RCC 7860 (cell line): ENCODE measurements around the gene PRUNE2.

Source experiments
- DNase-seq: peaks from one replicate; pipeline ENCODE4 v3.0.0-alpha.2; 2015; ENCODE audit warnings: low spot score
- FAIRE-seq: peaks from 2 replicates; lab custom pipeline; 2012; peaks lifted over from hg19 to GRCh38; lab: Jason Lieb, UNC

The PRUNE2 gene

GRCh38 chr9:76699971-76700370, 205.9 kb downstream of the PRUNE2 start:
- peak; percentile 58 for FAIRE-seq

GRCh38 chr9:76697554-76697953, 208.4 kb downstream of the PRUNE2 start:
- no peak for FAIRE-seq
- no peak for DNase-seq

More at GRCh38 chr9:76699971-76700370, 205.9 kb downstream of the PRUNE2 start:
- peak; percentile 16 for DNase-seq

- DNase-seq: no peak
Observed at GRCh38 chr9:76697081-76697480, 208.8 kb downstream of the PRUNE2 start.

GRCh38 chr9:76693912-76694311, 212.0 kb downstream of the PRUNE2 start:
- no peak for FAIRE-seq

More at GRCh38 chr9:76697081-76697480, 208.8 kb downstream of the PRUNE2 start:
- no peak for FAIRE-seq

GRCh38 chr9:76692458-76693129, 213.3 kb downstream of the PRUNE2 start:
- FAIRE-seq: no peak
- DNase-seq: no peak

More at GRCh38 chr9:76693912-76694311, 212.0 kb downstream of the PRUNE2 start:
- no peak for DNase-seq

GRCh38 chr9:76691517-76692313, 214.2 kb downstream of the PRUNE2 start:
- DNase-seq (no peak), FAIRE-seq (no peak)

GRCh38 chr9:76690973-76691370, 214.9 kb downstream of the PRUNE2 start:
- no peak for DNase-seq
- FAIRE-seq: no peak

- DNase-seq (no peak), FAIRE-seq (no peak)
Observed at GRCh38 chr9:76690246-76690972, 215.5 kb downstream of the PRUNE2 start.

- DNase-seq (peak; percentile 45), FAIRE-seq (peak; percentile 18)
Observed at GRCh38 chr9:76688471-76689238, 217.3 kb downstream of the PRUNE2 start.

GRCh38 chr9:76687861-76688391, 218.0 kb downstream of the PRUNE2 start:
- peak; percentile 94 for FAIRE-seq
- DNase-seq: peak; percentile 99

GRCh38 chr9:76686756-76687155, 219.2 kb downstream of the PRUNE2 start:
- FAIRE-seq (no peak), DNase-seq (no peak)

- no peak for DNase-seq
Observed at GRCh38 chr9:76684213-76684612, 221.7 kb downstream of the PRUNE2 start.

GRCh38 chr9:76681556-76681955, 224.4 kb downstream of the PRUNE2 start:
- FAIRE-seq: peak; percentile 20
- no peak for DNase-seq

More at GRCh38 chr9:76684213-76684612, 221.7 kb downstream of the PRUNE2 start:
- FAIRE-seq: no peak

GRCh38 chr9:76680716-76681425, 225.0 kb downstream of the PRUNE2 start:
- no peak for FAIRE-seq
- DNase-seq: no peak

GRCh38 chr9:76677481-76678055, 228.3 kb downstream of the PRUNE2 start:
- FAIRE-seq: peak; percentile 97
- peak; percentile 90 for DNase-seq

- FAIRE-seq: no peak
Observed at GRCh38 chr9:76676857-76677256, 229.1 kb downstream of the PRUNE2 start.

GRCh38 chr9:76667521-76667957, 238.4 kb downstream of the PRUNE2 start:
- peak; percentile 94 for DNase-seq
- peak; percentile 53 for FAIRE-seq

More at GRCh38 chr9:76676857-76677256, 229.1 kb downstream of the PRUNE2 start:
- no peak for DNase-seq

GRCh38 chr9:76665966-76666365, 239.9 kb downstream of the PRUNE2 start:
- peak; percentile 77 for FAIRE-seq

GRCh38 chr9:76665458-76665857, 240.5 kb downstream of the PRUNE2 start:
- FAIRE-seq (no peak), DNase-seq (no peak)

More at GRCh38 chr9:76665966-76666365, 239.9 kb downstream of the PRUNE2 start:
- peak; percentile 77 for DNase-seq
